GM21390 (cell line): ENCODE measurements around the gene CST2.
"Not testable (repeated sequence)": the region's sequence is repeated elsewhere in the genome, so short reads cannot be mapped to it uniquely, and the experiment has no call there.

Experiments used
- ATAC-seq: cut with Tn5 transposase; IDR thresholded peaks from one replicate; pipeline ENCODE4 v1.9.1; 2021; ENCODE audit not compliant: unreplicated experiment

The CST2 gene

GRCh38 chr20:23810349-23810748 is 16.2 kb downstream of the CST2 start:
- not testable (repeated sequence) for ATAC-seq

- ATAC-seq, result no peak
These were observed 25.7 kb downstream of the CST2 start for GRCh38 chr20:23800865-23801264.

- peak; percentile 61 for ATAC-seq
These were observed 27.2 kb downstream of the CST2 start for GRCh38 chr20:23799216-23799847.

- ATAC-seq, result no peak
These were observed 31.0 kb downstream of the CST2 start for GRCh38 chr20:23795526-23795925.

GRCh38 chr20:23794841-23795240 is 31.7 kb downstream of the CST2 start:
- ATAC-seq, result no peak

- no peak for ATAC-seq
These were observed 32.5 kb downstream of the CST2 start for GRCh38 chr20:23794065-23794464.

- no peak for ATAC-seq
These were observed 43.1 kb downstream of the CST2 start for GRCh38 chr20:23783447-23783846.

- no peak for ATAC-seq
These were observed 44.1 kb downstream of the CST2 start for GRCh38 chr20:23782366-23782983.

GRCh38 chr20:23778676-23779075 is 47.9 kb downstream of the CST2 start:
- not testable (repeated sequence) for ATAC-seq

- ATAC-seq, result not testable (repeated sequence)
These were observed 49.1 kb downstream of the CST2 start for GRCh38 chr20:23777380-23777779.

- no peak for ATAC-seq
These were observed 50.3 kb downstream of the CST2 start for GRCh38 chr20:23776067-23776771.

- ATAC-seq, result no peak
These were observed 52.4 kb downstream of the CST2 start for GRCh38 chr20:23774081-23774480.
